HG03442 (cell line): Measurements from ENCODE around the gene MINDY4B.

Experiments used
- ATAC-seq: cut with Tn5 transposase; IDR thresholded peaks from one replicate; pipeline ENCODE4 v1.9.1; 2021; ENCODE audit warnings: mild to moderate bottlenecking, moderate library complexity; ENCODE audit not compliant: unreplicated experiment

The MINDY4B gene

DNA sequence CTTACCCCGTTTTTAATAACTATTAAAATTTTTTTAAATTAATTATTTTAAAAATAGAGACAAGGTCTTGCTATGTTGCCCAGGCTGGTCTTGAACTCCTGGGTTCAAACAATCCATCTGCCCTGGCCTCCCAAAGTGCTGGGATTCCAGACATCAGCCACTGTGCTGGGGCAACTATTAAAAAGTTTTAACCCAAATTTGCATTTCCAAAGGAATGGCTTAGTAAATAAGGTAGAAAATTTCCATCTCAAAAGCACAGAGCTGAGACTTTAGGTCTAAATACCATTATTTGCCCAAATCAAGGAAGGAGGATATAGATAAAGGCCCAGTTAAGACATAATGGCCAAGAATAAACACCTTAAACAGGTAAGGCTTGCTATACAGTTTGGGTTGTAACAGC, 56.4 kb downstream of the MINDY4B start:
- ATAC-seq: no peak

DNA sequence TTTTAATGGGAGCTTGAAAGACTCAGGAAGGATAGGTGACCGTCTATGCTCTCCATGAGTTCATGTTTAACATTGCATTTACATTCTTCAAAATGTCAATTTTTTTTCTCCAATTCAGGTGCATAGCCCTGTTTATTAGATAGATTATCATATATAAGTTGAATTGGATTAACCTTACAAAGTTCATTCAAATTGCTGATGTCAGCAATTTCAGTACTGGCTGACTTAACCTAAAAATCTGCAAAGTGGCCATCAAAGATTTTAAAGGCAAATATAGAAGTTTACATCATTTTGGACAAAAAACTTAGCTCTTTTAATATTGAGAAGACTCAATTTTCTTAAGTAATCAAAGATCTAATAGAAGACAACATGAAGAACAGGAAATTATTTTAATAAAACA, 57.8 kb downstream of the MINDY4B start:
- ATAC-seq: no peak

DNA sequence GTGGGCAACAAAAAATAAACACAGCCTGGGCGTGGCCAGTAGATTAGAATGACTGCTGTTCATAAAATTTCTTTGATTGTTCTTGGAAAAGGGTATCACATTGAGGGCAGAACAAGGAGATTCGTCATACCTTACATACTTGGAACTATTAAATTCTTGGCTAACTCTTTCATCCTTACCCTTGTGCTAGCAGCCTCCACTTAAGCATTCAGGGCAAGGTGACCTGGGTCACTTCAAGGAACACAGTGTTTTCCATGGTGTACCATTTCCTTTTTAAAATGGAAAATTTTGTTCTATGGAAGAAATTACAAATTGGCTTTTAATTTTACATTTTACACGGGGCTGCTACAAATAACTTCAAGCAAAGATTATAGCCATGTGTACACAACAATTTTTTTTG, 60.8 kb downstream of the MINDY4B start:
- no peak for ATAC-seq

DNA sequence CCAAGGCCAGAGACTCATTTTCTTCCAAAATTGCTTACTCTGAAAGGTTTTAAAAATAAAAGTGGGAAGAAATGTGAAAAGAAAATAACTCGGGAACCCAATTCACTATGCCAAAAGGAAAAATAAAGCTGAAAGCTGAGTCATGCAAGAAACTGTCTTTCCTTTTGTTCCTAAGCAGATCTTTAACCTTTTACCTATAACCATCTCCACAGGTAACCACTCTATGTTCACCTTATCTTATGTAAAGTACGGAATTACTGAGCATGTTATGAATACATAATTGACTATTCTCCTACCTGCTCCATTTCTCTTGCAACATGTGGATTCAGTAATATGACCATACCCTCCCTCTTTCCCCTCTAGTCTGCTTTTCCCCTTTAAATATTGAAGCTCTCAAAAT, 62.0 kb downstream of the MINDY4B start:
- no peak for ATAC-seq

DNA sequence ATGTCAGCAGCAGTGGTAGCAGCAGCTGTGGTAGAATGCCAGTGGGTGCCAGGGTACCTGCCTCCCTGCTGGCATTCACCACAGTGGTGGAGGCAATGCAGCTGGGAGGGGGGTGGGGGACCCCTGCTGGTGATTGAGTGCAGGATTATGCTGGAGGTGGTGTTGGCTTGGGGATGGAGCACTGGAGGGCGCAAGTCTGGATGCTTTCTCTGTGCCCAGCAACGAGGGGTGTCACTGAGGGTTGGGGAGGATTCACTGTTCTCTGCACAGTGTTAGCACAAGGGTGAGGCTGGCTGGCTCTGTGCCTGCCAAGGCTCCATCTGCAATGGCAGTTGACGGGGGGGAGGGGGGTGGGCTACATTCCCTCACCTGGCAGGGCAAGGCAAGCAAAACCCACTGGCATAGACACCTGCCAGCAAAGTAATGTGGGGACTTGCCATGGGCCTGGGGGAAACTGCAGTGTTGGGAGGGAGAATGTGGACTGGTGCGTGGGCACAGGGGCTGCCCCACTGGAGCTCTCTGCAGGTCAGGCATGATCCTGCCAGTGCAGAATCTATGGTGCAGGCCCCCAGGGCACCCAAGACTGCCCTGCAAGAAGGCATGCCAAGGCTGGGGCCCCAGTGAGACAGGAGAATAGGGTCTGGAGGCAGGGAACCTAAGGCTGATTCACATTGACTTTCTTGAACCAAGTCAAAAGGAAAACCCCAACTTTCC, 64.3 kb downstream of the MINDY4B start:
- ATAC-seq: no peak

DNA sequence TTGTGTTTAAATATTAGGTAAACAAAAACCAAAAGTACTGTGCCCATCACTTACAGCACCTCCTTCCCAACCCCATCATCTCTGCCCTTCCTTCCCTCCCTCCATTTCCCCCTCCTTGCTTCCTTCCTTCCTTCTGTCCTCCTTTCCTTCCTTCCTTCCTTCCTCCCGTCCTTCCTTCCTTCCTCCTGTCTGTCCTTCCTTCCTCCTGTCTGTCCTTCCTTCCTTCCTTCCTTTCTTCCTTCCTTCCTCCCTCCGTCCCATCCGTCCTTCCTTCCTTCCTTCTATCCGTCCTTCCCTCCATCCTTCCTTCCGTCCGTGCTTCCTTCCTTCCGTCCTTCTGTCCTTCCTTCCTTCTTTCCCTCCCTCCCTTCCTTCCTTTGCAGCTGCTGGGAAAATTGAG, 74.5 kb downstream of the MINDY4B start:
- ATAC-seq: no peak

DNA sequence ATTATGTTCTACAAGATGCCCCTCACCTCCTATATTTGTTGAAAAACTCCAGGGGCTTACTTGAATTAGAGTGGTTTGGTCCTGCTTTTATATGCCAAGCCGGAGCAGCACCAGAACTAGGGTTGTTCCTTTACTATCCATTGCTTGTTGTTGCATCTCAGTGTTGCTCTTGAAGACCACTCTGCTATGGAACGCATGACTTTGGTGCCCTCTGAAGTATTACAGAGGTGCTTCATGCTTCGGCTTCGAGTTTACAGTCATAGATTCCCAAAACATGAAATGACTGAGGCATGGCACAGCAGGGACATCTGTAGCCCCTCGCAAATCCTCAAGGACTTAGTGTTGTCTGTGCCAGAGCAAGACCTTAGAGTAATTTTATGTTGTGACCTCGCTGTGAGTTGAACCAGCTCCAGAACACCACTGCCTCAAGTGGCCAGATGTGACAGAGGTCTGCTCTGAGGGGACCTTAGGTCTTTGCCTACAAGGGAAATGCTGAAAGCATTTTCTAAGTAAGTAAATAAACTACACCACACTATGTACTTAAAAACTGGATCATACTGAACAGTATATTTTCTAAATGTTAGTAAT, 75.1 kb downstream of the MINDY4B start:
- ATAC-seq: peak; percentile 58

DNA sequence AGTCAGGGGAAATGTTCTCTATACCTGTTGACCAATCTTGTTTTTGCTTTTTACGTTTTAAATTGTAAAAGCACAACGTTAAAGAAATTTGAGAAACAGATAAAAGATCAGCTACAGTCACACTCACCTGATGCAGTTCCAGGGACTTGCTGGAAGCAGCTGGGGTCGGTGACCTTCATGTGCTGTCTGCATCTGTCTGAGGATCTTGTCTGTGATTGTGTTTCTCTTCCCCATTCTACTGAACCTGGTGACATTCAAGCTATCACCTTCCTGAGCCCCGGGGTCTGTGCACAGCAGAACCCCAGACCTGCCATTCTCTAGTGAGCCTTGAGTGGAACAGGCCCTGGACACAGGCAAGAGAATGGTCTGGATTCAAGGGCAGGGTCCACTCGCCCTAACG, 75.8 kb downstream of the MINDY4B start:
- ATAC-seq: no peak

DNA sequence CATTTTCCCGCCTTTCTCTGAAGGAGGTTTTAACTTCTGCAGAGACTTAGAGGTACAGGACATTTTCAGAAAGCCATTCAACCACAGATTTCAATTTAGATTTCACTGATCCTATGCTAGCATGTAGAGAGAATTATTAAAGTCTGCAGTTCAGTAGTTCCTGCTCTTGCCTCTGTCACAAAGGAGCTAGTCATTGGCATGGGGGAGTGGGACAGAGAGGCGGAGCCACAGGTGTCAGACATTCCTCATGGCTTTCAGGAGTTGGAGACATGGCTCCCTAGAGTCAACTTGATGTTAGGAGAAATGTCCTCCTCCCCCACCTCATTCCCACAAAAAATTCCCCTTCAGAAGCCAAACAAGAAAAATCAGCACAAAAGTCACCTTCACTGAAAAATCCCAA, 76.2 kb downstream of the MINDY4B start:
- ATAC-seq: no peak

DNA sequence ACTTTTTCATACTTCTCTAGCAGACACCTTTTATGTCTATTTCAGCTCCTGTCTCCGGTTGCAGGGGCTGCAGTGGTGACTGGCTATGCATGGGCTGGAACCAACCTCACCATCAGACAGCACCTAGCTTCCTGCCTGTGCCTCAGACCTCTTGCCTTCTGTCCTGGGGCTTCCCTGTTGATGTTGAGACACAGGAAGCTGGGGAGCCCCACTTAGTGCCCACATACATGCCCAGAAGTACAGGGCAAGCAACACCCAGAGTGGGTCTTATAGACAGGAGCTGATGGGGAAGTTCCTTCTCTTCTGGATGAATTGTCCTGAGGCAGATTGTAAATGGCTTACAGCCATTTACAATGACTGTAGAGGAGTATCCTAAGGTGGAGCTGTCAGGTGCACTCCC, 77.0 kb downstream of the MINDY4B start:
- no peak for ATAC-seq

DNA sequence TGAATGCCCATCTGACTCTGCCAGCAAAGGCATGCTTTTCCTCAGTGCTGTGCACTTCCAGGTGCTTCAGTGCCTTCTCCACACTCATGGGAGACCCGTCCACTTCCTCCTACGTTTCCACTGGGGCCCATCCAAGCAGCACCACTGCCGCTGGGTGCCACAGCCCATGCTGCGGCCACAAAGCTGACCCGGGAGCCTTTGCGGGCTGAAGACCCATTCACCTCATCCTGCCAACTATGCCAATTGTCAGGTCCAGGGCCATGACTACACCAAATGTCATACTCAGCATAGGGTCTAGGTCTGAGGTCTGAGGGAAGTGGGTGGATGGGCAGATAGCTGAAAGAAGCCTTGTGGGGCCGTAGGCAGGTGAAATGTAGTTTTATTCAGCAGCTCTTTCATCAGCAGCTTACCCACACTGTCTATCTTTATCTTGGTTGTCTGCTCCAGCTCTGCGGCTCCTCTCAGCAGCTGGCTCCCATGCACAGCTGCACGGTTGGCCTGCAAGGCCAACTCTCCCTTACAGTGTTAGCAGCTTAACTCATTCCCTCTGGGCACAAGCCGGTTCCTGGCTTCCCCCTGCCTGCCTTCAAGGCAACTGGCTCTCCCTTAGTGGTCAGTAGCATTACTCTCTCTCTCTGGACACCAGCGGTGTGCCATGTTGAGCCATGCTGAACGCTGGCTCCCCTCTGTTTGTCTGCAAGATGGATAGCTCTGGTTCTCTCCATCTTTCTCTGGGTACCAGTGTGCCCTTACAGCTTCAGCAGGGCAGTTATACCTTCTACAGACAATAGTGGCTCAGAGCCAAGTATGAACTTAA, 78.6 kb downstream of the MINDY4B start:
- no peak for ATAC-seq

DNA sequence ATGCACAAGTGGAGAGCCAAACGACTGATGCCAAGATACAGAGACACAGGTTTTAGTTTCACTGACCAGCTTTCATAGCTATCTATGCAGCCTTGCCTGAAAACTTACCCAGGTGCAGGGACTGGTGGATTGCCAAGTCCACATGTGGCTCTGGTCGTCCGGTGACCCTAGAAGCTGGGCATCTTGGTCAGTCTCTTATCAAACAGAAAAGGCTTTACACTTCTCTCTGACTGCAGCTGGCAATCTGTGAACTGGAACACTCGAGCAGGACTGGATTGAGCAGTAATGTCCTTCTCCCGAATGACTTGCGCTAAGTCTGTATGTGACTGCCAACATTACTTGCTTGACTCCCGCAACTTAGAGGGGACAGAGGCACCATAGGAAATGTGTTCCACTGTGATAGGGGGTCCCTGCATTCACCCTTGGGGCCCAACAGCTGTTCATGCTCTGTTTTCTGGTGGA, 79.3 kb downstream of the MINDY4B start:
- no peak for ATAC-seq

DNA sequence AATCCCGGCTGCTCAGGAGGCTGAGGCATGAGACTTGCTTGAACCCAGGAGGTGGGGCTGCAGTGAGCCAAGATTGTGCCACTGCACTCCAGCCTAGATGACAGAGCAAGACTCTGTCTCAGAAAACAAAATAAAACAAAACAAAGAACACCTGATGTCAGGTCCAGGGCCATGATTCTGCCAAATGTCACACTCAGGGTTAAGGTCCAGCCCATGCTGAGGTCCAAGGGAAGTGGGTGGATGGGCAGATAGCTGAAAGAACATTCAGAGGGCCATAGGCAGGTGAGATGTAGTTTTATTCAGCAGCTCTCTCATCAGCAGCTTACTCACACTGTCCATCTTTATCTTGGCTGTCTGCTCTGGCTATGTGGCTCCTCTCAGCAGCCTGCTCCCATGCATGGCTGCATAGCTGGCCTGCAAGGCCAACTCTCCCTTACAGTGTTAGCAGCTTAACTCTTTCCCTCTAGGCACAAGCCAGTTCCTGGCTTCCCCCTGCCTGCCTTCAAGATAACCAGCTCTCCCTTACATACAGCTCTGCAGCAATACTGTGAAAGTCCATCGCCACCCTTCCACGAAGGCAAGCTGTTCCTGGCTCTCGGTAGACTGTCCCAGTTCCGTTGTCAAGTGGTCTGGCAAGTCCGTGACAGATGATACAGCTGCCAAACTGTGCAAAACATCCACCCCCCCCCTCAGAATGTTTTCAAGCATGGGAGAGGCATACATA, 79.9 kb downstream of the MINDY4B start:
- ATAC-seq: no peak

DNA sequence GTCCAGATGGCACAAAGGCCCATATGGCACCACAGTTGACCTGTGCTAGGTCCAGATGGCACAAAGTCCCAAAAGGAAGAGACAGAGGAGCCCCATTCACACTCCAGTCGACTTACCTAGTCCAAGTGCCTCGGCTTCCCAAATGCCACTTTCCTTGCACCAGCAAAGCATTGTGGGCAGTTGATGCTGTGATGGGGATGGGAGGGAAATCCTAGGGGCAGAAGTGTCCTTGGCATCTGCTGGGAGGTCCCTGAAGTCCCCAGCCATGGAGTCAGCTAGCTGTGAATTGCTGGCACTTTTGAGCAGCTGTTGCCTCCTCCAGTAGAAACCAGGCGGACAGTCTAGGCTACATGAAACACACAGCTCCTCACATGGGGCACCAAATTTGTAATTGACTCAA, 82.0 kb downstream of the MINDY4B start:
- no peak for ATAC-seq

DNA sequence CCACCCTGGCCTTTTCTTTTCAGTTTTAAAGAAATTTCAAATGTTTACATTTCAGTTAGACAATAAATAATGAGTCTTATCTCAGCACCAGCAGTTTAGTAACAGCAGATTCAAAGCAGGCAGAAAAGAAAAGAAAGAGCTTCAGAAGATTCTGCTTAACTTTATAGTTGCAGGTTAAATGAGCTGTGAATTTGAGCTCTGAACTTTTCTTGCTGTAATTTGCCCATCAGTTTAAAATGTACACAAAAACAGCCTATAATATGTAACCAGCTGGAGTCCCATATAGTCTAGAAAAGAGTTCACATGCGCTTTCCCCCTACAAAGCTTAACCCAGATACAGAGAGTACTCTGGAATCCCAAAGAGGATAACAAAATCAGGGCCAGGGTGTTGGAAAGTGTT, 82.6 kb downstream of the MINDY4B start:
- ATAC-seq: no peak
